GM12878 (cell line): ENCODE data around the gene NPTX1. TPM values are rescaled to one million over a fixed set of nuclear protein-coding genes. Genes with fewer than 3 reads are reported as not detected.

ENCODE experiments used
- ATAC-seq: fragments of 200-7000 bp; cut with Tn5 transposase; 3 replicates; pipeline ENCODE4 v1.9.1; 2020; ENCODE audit warnings: mild to moderate bottlenecking, moderate library complexity
- BruUV-seq: library from RNA; stranded (reverse); fragments of 400-500 nt; replicated peaks from 2 replicates; lab custom pipeline; 2021; lab: Mats Ljungman, UMichigan
- CTCF ChIA-PET: fragments of 300-600 bp; sonication (Branson Sonifier 250); formaldehyde crosslinking; extraction: SDS; loops from one replicate; lab custom pipeline; 2021; ENCODE audit warnings: inconsistent platforms; lab: Yijun Ruan, JAX
- POLR2A ChIA-PET: fragments of 350-600 bp; formaldehyde crosslinking; extraction: SDS; loops from one replicate; lab custom pipeline; 2021; ENCODE audit warnings: inconsistent platforms; lab: Charles Lee
- RAD21 ChIA-PET: fragments of 300-600 bp; sonication (Branson Sonifier 250); formaldehyde crosslinking; loops from one replicate; lab custom pipeline; 2023; ENCODE audit warnings: antibody characterized with exemption; ENCODE audit not compliant: unreplicated experiment; lab: Charles Lee
- SMC1A ChIA-PET: fragments of 300-600 bp; sonication (Branson Sonifier 250); formaldehyde crosslinking; loops from one replicate; lab custom pipeline; 2023; ENCODE audit not compliant: unreplicated experiment, uncharacterized antibody; lab: Charles Lee
- DNase-seq: peaks from one replicate; pipeline ENCODE4 v3.0.0-alpha.2; 2011; ENCODE audit warnings: low read depth, low spot score
- FAIRE-seq: peaks from 3 replicates; lab custom pipeline; 2011; peaks lifted over from hg19 to GRCh38; lab: Jason Lieb, UNC
- H2AFZ ChIP-seq: 2 replicates; pipeline ENCODE4 v1.6.0; 2011; ENCODE audit warnings: low read depth, low read length, control low read depth; ENCODE audit not compliant: control insufficient read depth
- H3K27ac ChIP-seq: 2 replicates; pipeline ENCODE4 v1.5.1; 2011; ENCODE audit warnings: control low read depth; ENCODE audit not compliant: control insufficient read depth, insufficient read depth
- H3K27me3 ChIP-seq, 2 experiments: replicated peaks in 1 of 2; 2 replicates each; pipeline versions ENCODE4 v1.6.0 to v1.6.1; 2011; ENCODE audit warnings: low read length in 1 of 2; ENCODE audit not compliant: control insufficient read depth in 2 of 2, insufficient read depth in 2 of 2
- H3K36me3 ChIP-seq, 2 experiments: 2 replicates each; pipeline ENCODE4 v1.5.1; 2011; ENCODE audit warnings: low read length in 1 of 2; ENCODE audit not compliant: control insufficient read depth in 2 of 2, insufficient read depth in 2 of 2
- H3K4me1 ChIP-seq: 2 replicates; pipeline ENCODE4 v1.6.1; 2011; ENCODE audit warnings: mild to moderate bottlenecking, low read length, moderate library complexity, mixed read lengths; ENCODE audit not compliant: control insufficient read depth, insufficient read depth
- H3K4me2 ChIP-seq: 2 replicates; pipeline ENCODE4 v1.6.0; 2011; ENCODE audit warnings: control low read depth; ENCODE audit not compliant: control insufficient read depth, insufficient read depth
- H3K4me3 ChIP-seq: fragments of 200-600 bp; sonication (generic); 2 replicates; pipeline ENCODE4 v1.5.1; 2016
- H3K79me2 ChIP-seq: 2 replicates; pipeline ENCODE4 v1.6.0; 2011; ENCODE audit warnings: low read length; ENCODE audit not compliant: control insufficient read depth, insufficient read depth
- H3K9ac ChIP-seq: 2 replicates; pipeline ENCODE4 v1.8.0; 2011; ENCODE audit warnings: low read length, control low read depth, mixed read lengths; ENCODE audit not compliant: control insufficient read depth, insufficient read depth
- H3K9me3 ChIP-seq: replicated peaks from 3 replicates; pipeline ENCODE4 v1.5.1; 2011; ENCODE audit warnings: mild to moderate bottlenecking, low read length; ENCODE audit not compliant: control insufficient read depth, insufficient read depth
- H4K20me1 ChIP-seq: 2 replicates; pipeline ENCODE4 v1.6.0; 2011; ENCODE audit not compliant: control insufficient read depth, insufficient read depth
- ATF7 ChIP-seq: fragments of 450-650 bp; IDR thresholded peaks from 2 replicates; pipeline ENCODE4 v1.6.1; 2016; ENCODE audit warnings: low read depth, mild to moderate bottlenecking
- BACH1 ChIP-seq: fragments of 450-650 bp; IDR thresholded peaks from 2 replicates; pipeline ENCODE4 v1.6.1; 2017; ENCODE audit warnings: mild to moderate bottlenecking, borderline replicate concordance
- BCLAF1 ChIP-seq: fragments of 450-650 bp; IDR thresholded peaks from 2 replicates; pipeline ENCODE4 v1.6.1; 2017; ENCODE audit warnings: antibody characterized with exemption, mild to moderate bottlenecking, moderate library complexity
- FOS ChIP-seq: IDR thresholded peaks from 3 replicates; pipeline ENCODE4 v1.6.1; 2011; ENCODE audit warnings: borderline replicate concordance; ENCODE audit not compliant: insufficient read length; ENCODE audit errors: extremely low read depth
- HSF1 ChIP-seq: fragments of 150-350 bp; IDR thresholded peaks from 2 replicates; pipeline ENCODE4 v1.6.1; 2014; ENCODE audit warnings: mild to moderate bottlenecking, low read depth, low read length
- MYB ChIP-seq: fragments of 150-350 bp; IDR thresholded peaks from 2 replicates; pipeline ENCODE4 v1.6.1; 2014; ENCODE audit warnings: mild to moderate bottlenecking, low read depth, low read length, borderline replicate concordance
- NFYB ChIP-seq: IDR thresholded peaks from 2 replicates; pipeline ENCODE4 v1.6.1; 2011; ENCODE audit warnings: low read depth, mild to moderate bottlenecking, low read length, improper control_type of control experiment, moderate library complexity; ENCODE audit not compliant: insufficient read depth
- PAX5 ChIP-seq: IDR thresholded peaks from 2 replicates; pipeline ENCODE4 v1.6.1; 2011; ENCODE audit warnings: low read depth, low read length, borderline replicate concordance
- RAD51 ChIP-seq: fragments of 450-650 bp; IDR thresholded peaks from 2 replicates; pipeline ENCODE4 v1.6.1; 2016; ENCODE audit warnings: moderate library complexity, mild to moderate bottlenecking, inconsistent platforms
- TCF3 ChIP-seq: IDR thresholded peaks from 2 replicates; pipeline ENCODE4 v1.6.1; 2012; ENCODE audit warnings: low read depth, mild to moderate bottlenecking, low read length, borderline replicate concordance; ENCODE audit not compliant: insufficient read depth
- YBX1 ChIP-seq: fragments of 450-650 bp; IDR thresholded peaks from 2 replicates; pipeline ENCODE4 v1.6.1; 2016; ENCODE audit warnings: antibody characterized with exemption
- ZNF207 ChIP-seq: fragments of 450-650 bp; IDR thresholded peaks from 2 replicates; pipeline ENCODE4 v1.6.1; 2014; ENCODE audit warnings: antibody characterized with exemption, mild to moderate bottlenecking, borderline replicate concordance
- ZZZ3 ChIP-seq: IDR thresholded peaks from 2 replicates; pipeline ENCODE4 v1.6.1; 2011; ENCODE audit warnings: low read depth; ENCODE audit not compliant: control insufficient read depth, insufficient read length
- WGBS: methylation state at CpG from one replicate; pipeline ENCODE4 v1.1.6; 2016; ENCODE audit warnings: low lambda C conversion rate; ENCODE audit not compliant: insufficient replicate concordance, insufficient coverage; ENCODE audit errors: missing lambda C conversion rate; 5-methylcytosine and 5-hydroxymethylcytosine counted together
- in situ Hi-C: fragments of 300-500 bp; cut with MboI; formaldehyde crosslinking; loops from 9 replicates; pipeline ENCODE4 v1.14.3; 2018; ENCODE audit warnings: mixed read lengths
- intact Hi-C: fragments of 100-400 bp; cut with micrococcal nuclease; formaldehyde crosslinking; loops from one replicate; pipeline ENCODE4 v1.14.2; 2022; ENCODE audit not compliant: unreplicated experiment
- polyA plus RNA-seq, 11 experiments: library from polyadenylated mRNA; depleted of rRNA in 4 of 11; unstranded in 6 of 11; stranded (reverse) in 5 of 11; fragments of >200 nt; fragmentation: Nextera tagmentation in 4 of 11; fragmentation: Illumina TruSeq in 1 of 11; extraction: Ambion mirVana in 4 of 11; extraction: Trizol in 1 of 11; gene quantifications; 1 replicate in 1 of 11; 2 replicates in 10 of 11; pipeline versions ENCODE4 v1.2.1 to v1.2.3, GENCODE V29; 2011 to 2016; ENCODE audit warnings: inconsistent platforms in 2 of 11, missing spikeins in 2 of 11, low read depth in 1 of 11
- total RNA-seq, 4 experiments: library from RNA; depleted of rRNA in 3 of 4; stranded (reverse); fragments of >200 nt in 3 of 4; fragmentation: Illumina TruSeq in 1 of 4; extraction: Trizol in 1 of 4; gene quantifications; 2 replicates each; pipeline versions ENCODE4 v1.2.1 to v1.2.3, GENCODE V29; 2013 to 2021

Gene NPTX1
- total and polyA plus RNA-seq, 10 of the 15 experiments (the other 5 are each of a cell fraction or from before 2014, with no cell fraction given), result not detected

- TF ChIP-seq BCLAF1 (no peak), MYB (no peak), YBX1 (no peak), ZZZ3 (no peak), BACH1 (no peak), ZNF207 (no peak), RAD51 (no peak)
- TF ChIP-seq, all 136 proteins: peak for 0
Measured at GRCh38 chr17:80518392-80518791, 42.0 kb upstream of the NPTX1 start (continued).

- BruUV-seq, result no TSS peak
- ChIA-PET SMC1A (no interaction called here), CTCF (no interaction called here), RAD21 (no interaction called here), POLR2A (no interaction called here)
- in situ Hi-C loops, result no loop called here
- Histone ChIP-seq H3K27ac (no peak overlapping the region), H2AFZ (no peak overlapping the region), H3K79me2 (no peaks in the 10 kb centered on the region), H3K4me3 (no peak overlapping the region), H4K20me1 (no peaks in the 10 kb centered on the region), H3K9ac (no peak overlapping the region), H3K4me1 (no peaks in the 10 kb centered on the region), H3K36me3 (no peaks in the 10 kb centered on the region), H3K27me3 (peaks cover 0 to 4% of the 10 kb centered on the region in 2 experiments; a peak in 2 of 4 replicates), H3K9me3 (no peaks in the 10 kb centered on the region), H3K4me2 (no peak overlapping the region)
- ATAC-seq (no peak), FAIRE-seq (no peak), DNase-seq (no peak)
- no peak for TF ChIP-seq PAX5
- no peak for TF ChIP-seq TCF3
- TF ChIP-seq NFYB, result no peak
- no peak for TF ChIP-seq HSF1
- TF ChIP-seq ATF7, result no peak
- no peak for TF ChIP-seq FOS
- intact Hi-C loops, result no loop called here
- WGBS, result 44% methylated on average over 3 of the region's 3 CpGs
Measured at GRCh38 chr17:80517641-80518040, 41.2 kb upstream of the NPTX1 start.
